KMS-11 (cell line): ENCODE results near the gene PPP1R26.
"Not testable (repeated sequence)": the region's sequence is repeated elsewhere in the genome, so short reads cannot be mapped to it uniquely, and the experiment has no call there.

Experiments used
- H2AFZ ChIP-seq: fragments of 200-600 bp; sonication (generic); 2 replicates; pipeline ENCODE4 v1.6.1; 2016; ENCODE audit warnings: antibody characterized with exemption, mixed run types, low read depth
- H3K27ac ChIP-seq: fragments of 200-600 bp; sonication (generic); 2 replicates; pipeline ENCODE4 v1.6.1; 2016; ENCODE audit warnings: mild to moderate bottlenecking, mixed run types
- H3K27me3 ChIP-seq: fragments of 200-600 bp; sonication (generic); 2 replicates; pipeline ENCODE4 v1.6.1; 2017; ENCODE audit warnings: mild to moderate bottlenecking, low read depth, mixed run types, moderate library complexity; ENCODE audit not compliant: insufficient read depth
- H3K36me3 ChIP-seq: fragments of 200-600 bp; sonication (generic); 2 replicates; pipeline ENCODE4 v1.6.1; 2017; ENCODE audit warnings: mild to moderate bottlenecking, mixed run types; ENCODE audit not compliant: insufficient read depth
- H3K4me1 ChIP-seq: fragments of 200-600 bp; sonication (generic); 2 replicates; pipeline ENCODE4 v1.6.1; 2016; ENCODE audit warnings: mild to moderate bottlenecking, low read depth, mixed run types; ENCODE audit not compliant: poor library complexity, severe bottlenecking
- H3K4me2 ChIP-seq: fragments of 200-600 bp; sonication (generic); 2 replicates; pipeline ENCODE4 v1.7.0; 2016; ENCODE audit warnings: mild to moderate bottlenecking, mixed run types
- H3K4me3 ChIP-seq: fragments of 200-600 bp; sonication (generic); IDR thresholded peaks from 2 replicates; pipeline ENCODE4 v1.6.1; 2017; ENCODE audit warnings: low read depth, low read length, mixed read lengths; ENCODE audit not compliant: insufficient read depth
- H3K79me2 ChIP-seq: fragments of 200-600 bp; sonication (generic); 2 replicates; pipeline ENCODE4 v1.6.1; 2016; ENCODE audit warnings: low read depth, mixed run types; ENCODE audit not compliant: insufficient read depth
- H3K9ac ChIP-seq: fragments of 200-600 bp; sonication (generic); 2 replicates; pipeline ENCODE4 v1.6.1; 2016; ENCODE audit warnings: mild to moderate bottlenecking, mixed run types
- H4K20me1 ChIP-seq: fragments of 200-600 bp; sonication (generic); 2 replicates; pipeline ENCODE4 v1.6.1; 2016; ENCODE audit warnings: mild to moderate bottlenecking, mixed run types; ENCODE audit not compliant: insufficient read depth
- TF ChIP-seq, protein P1 (sequence below): fragments of 200-600 bp; sonication (generic); conservative IDR thresholded peaks from 2 replicates; pipeline ENCODE4 v1.6.1; 2017; ENCODE audit warnings: low read depth, mild to moderate bottlenecking, antibody characterized with exemption, low read length, moderate library complexity, mixed read lengths

Gene PPP1R26

DNA sequence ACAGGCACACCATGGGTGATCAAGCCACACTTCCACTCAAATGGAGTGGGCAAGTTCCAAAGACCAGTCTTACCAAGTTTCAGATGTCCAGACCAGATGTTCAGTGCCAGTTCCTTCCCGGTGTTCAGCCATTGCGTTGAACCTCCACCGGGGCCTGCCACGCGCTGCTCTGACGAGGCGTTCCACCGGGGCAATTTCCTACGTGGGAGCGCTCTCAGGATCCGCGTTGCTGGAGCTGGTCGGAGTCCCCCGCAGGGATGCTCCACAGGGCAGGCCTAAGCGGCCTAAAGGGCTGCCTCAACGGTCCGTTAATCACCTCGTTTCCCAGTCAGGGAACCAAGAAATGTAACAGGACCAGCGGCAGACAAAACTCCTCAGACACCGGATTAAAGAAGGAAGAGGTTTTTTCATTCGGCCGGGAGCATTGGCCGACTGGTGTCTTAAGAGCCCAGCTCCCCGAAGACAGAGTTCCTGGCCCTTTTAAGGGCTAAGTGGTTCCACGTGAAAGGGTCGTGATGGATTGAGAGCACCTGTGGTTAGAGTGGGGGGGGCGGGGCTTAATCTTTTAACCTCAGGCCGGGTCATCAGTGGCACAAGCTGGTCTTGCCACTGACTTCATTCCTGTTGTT lies 35.7 kb upstream of the PPP1R26 start:
- Histone ChIP-seq H3K27ac (no peak overlapping the region), H4K20me1 (no peaks in the 10 kb centered on the region), H3K4me2 (no peak overlapping the region), H2AFZ (no peak overlapping the region), H3K4me1 (no peaks in the 10 kb centered on the region), H3K4me3 (no peak overlapping the region), H3K27me3 (peaks cover 65% of the 10 kb centered on the region), H3K79me2 (no peaks in the 10 kb centered on the region), H3K36me3 (no peaks in the 10 kb centered on the region), H3K9ac (no peak overlapping the region)
- TF ChIP-seq, protein P1, sequence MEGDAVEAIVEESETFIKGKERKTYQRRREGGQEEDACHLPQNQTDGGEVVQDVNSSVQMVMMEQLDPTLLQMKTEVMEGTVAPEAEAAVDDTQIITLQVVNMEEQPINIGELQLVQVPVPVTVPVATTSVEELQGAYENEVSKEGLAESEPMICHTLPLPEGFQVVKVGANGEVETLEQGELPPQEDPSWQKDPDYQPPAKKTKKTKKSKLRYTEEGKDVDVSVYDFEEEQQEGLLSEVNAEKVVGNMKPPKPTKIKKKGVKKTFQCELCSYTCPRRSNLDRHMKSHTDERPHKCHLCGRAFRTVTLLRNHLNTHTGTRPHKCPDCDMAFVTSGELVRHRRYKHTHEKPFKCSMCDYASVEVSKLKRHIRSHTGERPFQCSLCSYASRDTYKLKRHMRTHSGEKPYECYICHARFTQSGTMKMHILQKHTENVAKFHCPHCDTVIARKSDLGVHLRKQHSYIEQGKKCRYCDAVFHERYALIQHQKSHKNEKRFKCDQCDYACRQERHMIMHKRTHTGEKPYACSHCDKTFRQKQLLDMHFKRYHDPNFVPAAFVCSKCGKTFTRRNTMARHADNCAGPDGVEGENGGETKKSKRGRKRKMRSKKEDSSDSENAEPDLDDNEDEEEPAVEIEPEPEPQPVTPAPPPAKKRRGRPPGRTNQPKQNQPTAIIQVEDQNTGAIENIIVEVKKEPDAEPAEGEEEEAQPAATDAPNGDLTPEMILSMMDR = no peak

DNA sequence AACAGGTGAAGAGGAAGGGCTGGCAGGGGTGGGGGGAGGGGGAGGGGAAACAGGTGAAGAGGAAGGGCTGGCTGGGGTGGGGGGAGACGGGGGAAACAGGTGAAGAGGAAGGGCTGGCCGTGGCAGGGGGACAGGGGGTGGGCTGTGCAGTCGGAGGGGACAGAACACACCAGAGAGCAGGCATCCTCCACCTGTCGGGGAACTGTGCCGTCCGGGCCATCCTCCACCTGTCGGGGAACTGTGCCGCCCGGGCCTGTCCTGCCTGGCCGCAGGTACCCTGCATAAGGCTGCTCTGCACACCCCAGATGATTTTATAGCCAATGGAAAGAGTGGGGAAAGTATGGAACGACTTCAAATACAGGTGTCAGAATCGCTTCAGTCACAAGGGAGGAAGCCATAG lies 32.5 kb upstream of the PPP1R26 start:
- Histone ChIP-seq H4K20me1 (no peaks in the 10 kb centered on the region), H3K27ac (no peak overlapping the region), H3K4me2 (no peak overlapping the region), H3K79me2 (no peaks in the 10 kb centered on the region), H3K4me3 (no peak overlapping the region), H2AFZ (no peak overlapping the region), H3K9ac (no peak overlapping the region), H3K36me3 (no peaks in the 10 kb centered on the region), H3K27me3 (peaks cover 59% of the 10 kb centered on the region), H3K4me1 (no peaks in the 10 kb centered on the region)
- TF ChIP-seq, protein P1 = no peak

- Histone ChIP-seq H3K36me3 (no peaks in the 10 kb centered on the region), H3K27me3 (peaks cover 60% of the 10 kb centered on the region)
- TF ChIP-seq, protein P1 = no peak
Measured at GRCh38 chr9:135448663-135449100, 30.9 kb upstream of the PPP1R26 start.

DNA sequence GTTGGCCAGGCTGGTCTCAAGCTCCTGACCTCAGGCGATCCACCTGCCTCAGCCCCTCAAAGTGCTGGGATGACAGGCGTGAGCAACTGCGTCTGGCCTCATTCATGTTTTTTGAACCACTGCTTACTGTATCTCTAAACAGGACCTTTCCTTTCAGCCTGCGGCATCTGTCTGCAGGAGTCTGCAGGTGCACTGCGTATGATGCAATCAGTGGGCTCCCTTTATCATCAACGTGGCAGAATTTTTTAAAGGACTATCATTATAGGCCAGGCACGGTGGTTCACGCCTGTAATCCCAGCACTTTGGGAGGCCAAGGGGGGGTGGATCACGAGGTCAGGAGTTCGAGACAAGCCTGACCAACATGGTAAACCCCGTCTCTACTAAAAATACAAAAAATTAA lies 30.1 kb upstream of the PPP1R26 start:
- H3K4me2 ChIP-seq, H4K20me1 ChIP-seq, H2AFZ ChIP-seq, H3K79me2 ChIP-seq, H3K9ac ChIP-seq, H3K4me1 ChIP-seq, H3K27ac ChIP-seq, H3K36me3 ChIP-seq, H3K4me3 ChIP-seq: not testable (repeated sequence)
- H3K27me3 ChIP-seq = peaks cover 63% of the 10 kb centered on the region

More at GRCh38 chr9:135448663-135449100, 30.9 kb upstream of the PPP1R26 start:
- no peaks in the 10 kb centered on the region for H3K79me2 ChIP-seq
- H3K4me2 ChIP-seq = no peak overlapping the region
- H2AFZ ChIP-seq = no peak overlapping the region
- H3K4me3 ChIP-seq = no peak overlapping the region
- no peaks in the 10 kb centered on the region for H3K4me1 ChIP-seq
- H4K20me1 ChIP-seq = no peaks in the 10 kb centered on the region
- H3K9ac ChIP-seq = no peak overlapping the region
- H3K27ac ChIP-seq = no peak overlapping the region

- no peaks in the 10 kb centered on the region for H4K20me1 ChIP-seq
- no peak overlapping the region for H3K4me2 ChIP-seq
- no peaks in the 10 kb centered on the region for H3K36me3 ChIP-seq
- no peak overlapping the region for H3K27ac ChIP-seq
- no peaks in the 10 kb centered on the region for H3K4me1 ChIP-seq
- H3K4me3 ChIP-seq = no peak overlapping the region
- no peak overlapping the region for H2AFZ ChIP-seq
- H3K27me3 ChIP-seq = peaks cover 68% of the 10 kb centered on the region
- no peaks in the 10 kb centered on the region for H3K79me2 ChIP-seq
- TF ChIP-seq, protein P1 = no peak
- no peak overlapping the region for H3K9ac ChIP-seq
Measured at GRCh38 chr9:135450956-135451355, 28.6 kb upstream of the PPP1R26 start.

DNA sequence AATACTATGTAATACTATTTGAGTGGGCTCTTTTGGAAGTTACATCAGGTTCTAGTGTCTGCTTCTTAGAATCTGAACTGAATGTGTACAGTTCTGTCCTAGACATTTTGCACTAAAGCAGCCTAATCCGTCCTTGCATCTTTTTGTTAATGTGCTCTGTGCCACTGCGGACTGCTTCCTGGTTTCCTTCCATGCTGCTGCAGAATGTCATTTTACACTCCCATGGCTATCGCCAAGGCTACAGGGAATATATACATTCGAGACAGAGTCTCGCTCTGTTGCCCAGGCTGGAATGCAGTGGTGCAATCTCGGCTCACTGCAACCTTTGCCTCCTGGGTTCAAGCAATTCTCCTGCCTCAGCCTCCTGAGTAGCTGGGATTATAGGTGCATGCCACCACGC lies 27.7 kb upstream of the PPP1R26 start:
- not testable (repeated sequence) for H3K4me3 ChIP-seq, H3K36me3 ChIP-seq, H3K79me2 ChIP-seq, H2AFZ ChIP-seq, H3K4me1 ChIP-seq, H3K27ac ChIP-seq, H3K4me2 ChIP-seq, H4K20me1 ChIP-seq, H3K9ac ChIP-seq
- peaks cover 74% of the 10 kb centered on the region for H3K27me3 ChIP-seq
